Colonic mucosa (tissue), 4 donors: ENCODE measurements around the gene NR1I2. TPM values are rescaled to one million over a fixed set of nuclear protein-coding genes. Genes with fewer than 3 reads are reported as not detected.

ENCODE experiments used
- DNase-seq: peaks from one replicate; pipeline ENCODE4 v3.0.0-alpha.2; 2020
- H3K27ac ChIP-seq: fragments of 200-600 bp; one replicate; pipeline ENCODE4 v1.8.0; 2021
- H3K27me3 ChIP-seq: fragments of 200-600 bp; one replicate; pipeline ENCODE4 v1.8.0; 2021
- H3K36me3 ChIP-seq: fragments of 200-600 bp; one replicate; pipeline ENCODE4 v1.8.0; 2021
- H3K4me1 ChIP-seq: fragments of 200-600 bp; one replicate; pipeline ENCODE4 v1.8.0; 2021; ENCODE audit warnings: mild to moderate bottlenecking
- H3K4me3 ChIP-seq: fragments of 200-600 bp; one replicate; pipeline ENCODE4 v1.8.0; 2021
- H3K9ac ChIP-seq, 2 donors: one replicate each; pipeline ENCODE4 v1.7.0; 2013; ENCODE audit warnings: control low read depth in 2 of 2, low read depth in 2 of 2, low read length in 2 of 2
- H3K9me3 ChIP-seq: fragments of 200-600 bp; one replicate; pipeline ENCODE4 v1.8.0; 2021
- intact Hi-C: fragments of 100-400 bp; cut with DNase I; formaldehyde crosslinking; loops from one replicate; pipeline ENCODE4 v1.14.1; 2022
- total RNA-seq, 2 donors: library from RNA; stranded (reverse); fragmentation: NEBNext Ultra II Directional in 1 of 2; extraction: Animal tissue kit (Norgen Biotek cat#: 25700) in 1 of 2; gene quantifications; one replicate each; pipeline ENCODE4 v1.2.1, GENCODE V29; 2021
- TF ChIP-seq, protein P1 (sequence below): fragments of 200-600 bp; IDR thresholded peaks from one replicate; pipeline ENCODE4 v1.8.0; 2022; ENCODE audit warnings: antibody characterized with exemption, mild to moderate bottlenecking
- donor health status: healthy.
- donor health status: DM: no; HTN: no; CAD: no.
- donor health status: DM: no; HTN: no; CAD: no.

Gene NR1I2
- total RNA-seq, 2 donors from 2014 or later: 58.4 to 70.4 TPM

GRCh38 chr3:119817583-119818363 is 35.9 kb downstream of the NR1I2 start:
- H3K36me3 ChIP-seq: no peaks in the 10 kb centered on the region
- no peak overlapping the region for H3K4me3 ChIP-seq
- no peak for DNase-seq
- TF ChIP-seq, protein P1, sequence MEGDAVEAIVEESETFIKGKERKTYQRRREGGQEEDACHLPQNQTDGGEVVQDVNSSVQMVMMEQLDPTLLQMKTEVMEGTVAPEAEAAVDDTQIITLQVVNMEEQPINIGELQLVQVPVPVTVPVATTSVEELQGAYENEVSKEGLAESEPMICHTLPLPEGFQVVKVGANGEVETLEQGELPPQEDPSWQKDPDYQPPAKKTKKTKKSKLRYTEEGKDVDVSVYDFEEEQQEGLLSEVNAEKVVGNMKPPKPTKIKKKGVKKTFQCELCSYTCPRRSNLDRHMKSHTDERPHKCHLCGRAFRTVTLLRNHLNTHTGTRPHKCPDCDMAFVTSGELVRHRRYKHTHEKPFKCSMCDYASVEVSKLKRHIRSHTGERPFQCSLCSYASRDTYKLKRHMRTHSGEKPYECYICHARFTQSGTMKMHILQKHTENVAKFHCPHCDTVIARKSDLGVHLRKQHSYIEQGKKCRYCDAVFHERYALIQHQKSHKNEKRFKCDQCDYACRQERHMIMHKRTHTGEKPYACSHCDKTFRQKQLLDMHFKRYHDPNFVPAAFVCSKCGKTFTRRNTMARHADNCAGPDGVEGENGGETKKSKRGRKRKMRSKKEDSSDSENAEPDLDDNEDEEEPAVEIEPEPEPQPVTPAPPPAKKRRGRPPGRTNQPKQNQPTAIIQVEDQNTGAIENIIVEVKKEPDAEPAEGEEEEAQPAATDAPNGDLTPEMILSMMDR: no peak
- no peaks in the 10 kb centered on the region for H3K4me1 ChIP-seq
- H3K27me3 ChIP-seq: no peaks in the 10 kb centered on the region
- no peak overlapping the region for H3K9ac ChIP-seq
- H3K9me3 ChIP-seq: no peaks in the 10 kb centered on the region
- intact Hi-C loops: no loop called here
- H3K27ac ChIP-seq: no peak overlapping the region

DNA sequence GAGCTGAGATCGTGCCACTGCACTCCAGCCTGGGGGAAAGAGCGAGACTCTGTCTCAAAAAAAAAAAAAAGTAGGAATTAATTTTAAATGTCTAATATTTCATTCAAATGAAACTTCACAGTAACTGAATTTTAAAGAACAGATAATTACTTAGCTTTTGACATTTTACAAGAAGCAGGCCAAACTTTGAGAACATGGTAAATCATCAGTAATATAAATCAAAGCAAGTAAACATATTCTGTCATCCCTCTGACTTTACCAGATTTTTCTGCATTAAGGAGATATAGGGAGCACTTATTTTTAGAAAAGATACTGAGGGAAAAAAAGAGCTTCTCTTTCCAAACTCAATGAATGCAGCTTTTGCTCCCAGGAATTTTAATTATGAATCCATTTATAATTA is 37.0 kb downstream of the NR1I2 start:
- DNase-seq: no peak
- Histone ChIP-seq H3K27me3 (no peaks in the 10 kb centered on the region), H3K9me3 (no peaks in the 10 kb centered on the region), H3K36me3 (no peaks in the 10 kb centered on the region), H3K9ac (no peak overlapping the region), H3K27ac (no peak overlapping the region), H3K4me1 (no peaks in the 10 kb centered on the region), H3K4me3 (no peak overlapping the region)
- intact Hi-C loops: no loop called here
- TF ChIP-seq, protein P1: no peak

DNA sequence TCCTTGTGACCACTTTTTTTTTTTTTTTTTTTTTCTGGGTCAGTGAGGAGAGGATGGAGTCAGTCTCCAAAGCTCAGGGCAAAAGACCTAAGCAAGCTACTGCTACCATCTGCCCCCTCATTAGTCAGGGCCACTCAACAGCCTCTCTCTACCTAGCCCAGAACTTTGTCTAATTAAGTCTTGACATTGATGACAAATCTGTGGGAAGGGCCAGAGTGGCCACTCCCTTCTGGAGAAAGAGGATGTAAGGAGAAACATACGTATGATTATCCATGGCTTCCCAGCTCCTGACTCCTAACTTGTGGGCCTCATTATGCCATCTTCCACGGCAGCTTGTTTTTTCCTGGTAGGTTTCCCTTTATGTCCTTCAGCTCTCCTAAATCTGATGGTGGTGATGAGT is 37.9 kb downstream of the NR1I2 start:
- Histone ChIP-seq H3K9me3 (no peaks in the 10 kb centered on the region), H3K36me3 (no peaks in the 10 kb centered on the region), H3K27me3 (no peaks in the 10 kb centered on the region), H3K4me3 (no peak overlapping the region), H3K27ac (no peak overlapping the region), H3K9ac (no peak overlapping the region), H3K4me1 (no peaks in the 10 kb centered on the region)
- intact Hi-C loops: no loop called here
- TF ChIP-seq, protein P1: no peak
- no peak for DNase-seq

DNA sequence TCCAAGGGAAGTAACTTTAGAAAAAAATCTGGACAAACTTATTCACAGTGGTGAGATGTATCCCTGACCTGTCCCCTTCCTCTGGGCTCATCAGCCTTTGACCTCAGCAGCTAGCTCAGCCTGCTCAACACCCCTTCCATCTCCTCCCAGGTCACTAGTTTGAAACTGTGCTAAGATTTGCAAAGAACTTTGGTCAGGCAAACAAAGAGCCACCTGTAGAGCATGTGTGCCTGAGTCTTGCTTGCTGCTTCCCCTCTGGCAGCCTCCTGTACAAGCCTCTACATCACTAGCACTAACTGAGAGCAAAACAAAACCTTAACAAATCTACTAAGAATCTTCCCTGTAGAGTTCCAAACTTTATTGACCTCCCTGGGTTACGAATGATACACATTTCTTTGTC is 43.9 kb downstream of the NR1I2 start:
- H3K27me3 ChIP-seq: no peaks in the 10 kb centered on the region
- no peaks in the 10 kb centered on the region for H3K36me3 ChIP-seq
- no peaks in the 10 kb centered on the region for H3K9me3 ChIP-seq
- no peak for DNase-seq
- no peak overlapping the region for H3K9ac ChIP-seq
- no peak overlapping the region for H3K27ac ChIP-seq
- H3K4me3 ChIP-seq: no peak overlapping the region
- H3K4me1 ChIP-seq: no peaks in the 10 kb centered on the region
- intact Hi-C loops: no loop called here
- TF ChIP-seq, protein P1: no peak

DNA sequence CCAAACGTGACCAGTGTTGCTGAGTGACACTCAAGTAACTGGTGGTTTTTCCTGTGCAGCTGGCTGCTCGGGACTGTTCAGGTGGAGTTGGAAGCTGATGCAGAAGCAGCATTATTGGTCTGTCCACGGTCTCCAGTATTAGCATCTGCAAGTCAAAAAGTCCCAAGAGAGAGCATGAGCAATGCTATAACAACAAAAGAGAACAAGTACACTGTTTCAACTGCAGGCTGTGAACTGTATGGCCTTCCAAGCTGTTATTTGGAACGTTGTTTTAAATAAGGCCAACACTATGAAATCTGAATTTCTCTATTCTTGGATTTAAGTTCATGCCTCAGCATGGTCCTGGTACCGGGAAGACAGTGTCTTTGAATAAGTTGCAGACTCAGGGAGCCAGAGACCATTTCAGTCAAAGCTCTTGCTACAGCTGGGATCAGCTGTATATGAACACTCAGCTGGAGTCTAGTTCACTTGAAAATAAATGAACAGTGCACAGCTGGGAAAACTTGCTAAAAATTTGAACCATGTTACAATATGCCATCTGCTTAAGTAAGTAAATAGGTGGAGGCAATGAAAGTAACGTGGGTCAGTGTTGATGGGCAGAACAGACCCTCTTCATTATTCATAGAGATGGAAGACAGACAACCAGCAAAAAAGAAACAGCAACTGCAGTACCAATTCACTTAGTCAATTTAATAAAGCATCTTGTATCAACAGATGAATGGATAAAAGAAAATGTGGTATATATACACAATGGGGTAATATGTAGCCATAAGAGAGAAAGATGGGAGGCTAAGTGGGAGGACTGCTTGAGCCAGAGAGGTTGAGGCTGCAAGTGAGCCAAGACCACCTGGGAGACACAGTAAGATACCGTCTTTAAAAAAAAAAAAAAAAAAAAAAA is 45.1 kb downstream of the NR1I2 start:
- Histone ChIP-seq H3K36me3 (no peaks in the 10 kb centered on the region), H3K4me3 (no peak overlapping the region), H3K27ac (no peak overlapping the region), H3K9me3 (no peaks in the 10 kb centered on the region), H3K9ac (no peak overlapping the region), H3K4me1 (no peaks in the 10 kb centered on the region), H3K27me3 (no peaks in the 10 kb centered on the region)
- TF ChIP-seq, protein P1: no peak
- DNase-seq: no peak
- intact Hi-C loops: no loop called here
